Skeletal muscle tissue (tissue), 4 donors: Measurements from ENCODE around the gene RTP2. TPM values are rescaled to one million over a fixed set of nuclear protein-coding genes. Genes with fewer than 3 reads are reported as not detected.
"Not testable (repeated sequence)": the region's sequence is repeated elsewhere in the genome, so short reads cannot be mapped to it uniquely, and the experiment has no call there.

Source experiments
- H3K27ac ChIP-seq: one replicate; pipeline ENCODE4 v1.7.0; 2013; ENCODE audit warnings: mild to moderate bottlenecking, low read depth, low read length, inconsistent platforms
- H3K27me3 ChIP-seq, 3 donors: one replicate each; pipeline ENCODE4 v1.7.0; 2013; ENCODE audit warnings: low read length in 3 of 3; ENCODE audit not compliant: control insufficient read depth in 3 of 3, insufficient read depth in 3 of 3
- H3K36me3 ChIP-seq, 3 donors: one replicate each; pipeline ENCODE4 v1.7.0; 2013; ENCODE audit warnings: low read length in 3 of 3; ENCODE audit not compliant: control insufficient read depth in 3 of 3, insufficient read depth in 3 of 3
- H3K4me1 ChIP-seq, 3 donors: one replicate each; pipeline ENCODE4 v1.7.0; 2013; ENCODE audit warnings: low read length in 3 of 3, mild to moderate bottlenecking in 3 of 3; ENCODE audit not compliant: control insufficient read depth in 3 of 3, insufficient read depth in 3 of 3
- H3K4me3 ChIP-seq, 3 donors: one replicate each; pipeline ENCODE4 v1.7.0; 2013; ENCODE audit warnings: low read length in 3 of 3
- H3K9ac ChIP-seq, 3 donors: one replicate each; pipeline ENCODE4 v1.7.0; 2013; ENCODE audit warnings: low read length in 3 of 3, mild to moderate bottlenecking in 3 of 3, moderate library complexity in 2 of 3, low read depth in 1 of 3
- H3K9me3 ChIP-seq, 3 donors: one replicate each; pipeline ENCODE4 v1.7.0; 2013; ENCODE audit warnings: low read length in 3 of 3; ENCODE audit not compliant: control insufficient read depth in 3 of 3
- total RNA-seq: library from RNA; depleted of rRNA; stranded (reverse); fragments of >200 nt; gene quantifications from one replicate; pipeline ENCODE4 v1.2.3, GENCODE V29; 2014
- donor health status: Osteomylitis.

RTP2 gene
- total RNA-seq, 1 donor from 2014 or later = not detected

DNA sequence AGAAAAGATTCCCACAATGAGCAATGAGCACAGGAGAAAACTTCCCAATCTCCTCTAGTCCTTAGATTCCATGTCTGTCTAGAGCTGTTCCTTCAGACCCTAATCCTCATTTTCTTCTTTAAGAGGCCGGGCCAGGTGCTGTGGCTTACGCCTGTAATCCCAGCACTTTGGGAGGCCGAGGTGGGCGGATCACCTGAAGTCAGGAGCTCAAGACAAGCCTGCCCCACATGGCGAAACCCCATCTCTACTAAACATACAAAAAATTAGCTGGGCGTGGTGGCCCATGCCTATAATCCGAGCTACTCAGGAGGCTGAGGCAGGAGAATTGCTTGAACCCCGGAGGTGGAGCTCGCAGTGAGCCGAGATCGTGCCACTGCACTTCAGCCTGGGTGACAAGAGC lies 20.6 kb downstream of the RTP2 start:
- not testable (repeated sequence) for H3K4me3 ChIP-seq, H3K27me3 ChIP-seq, H3K4me1 ChIP-seq, H3K9ac ChIP-seq, H3K27ac ChIP-seq, H3K9me3 ChIP-seq, H3K36me3 ChIP-seq

DNA sequence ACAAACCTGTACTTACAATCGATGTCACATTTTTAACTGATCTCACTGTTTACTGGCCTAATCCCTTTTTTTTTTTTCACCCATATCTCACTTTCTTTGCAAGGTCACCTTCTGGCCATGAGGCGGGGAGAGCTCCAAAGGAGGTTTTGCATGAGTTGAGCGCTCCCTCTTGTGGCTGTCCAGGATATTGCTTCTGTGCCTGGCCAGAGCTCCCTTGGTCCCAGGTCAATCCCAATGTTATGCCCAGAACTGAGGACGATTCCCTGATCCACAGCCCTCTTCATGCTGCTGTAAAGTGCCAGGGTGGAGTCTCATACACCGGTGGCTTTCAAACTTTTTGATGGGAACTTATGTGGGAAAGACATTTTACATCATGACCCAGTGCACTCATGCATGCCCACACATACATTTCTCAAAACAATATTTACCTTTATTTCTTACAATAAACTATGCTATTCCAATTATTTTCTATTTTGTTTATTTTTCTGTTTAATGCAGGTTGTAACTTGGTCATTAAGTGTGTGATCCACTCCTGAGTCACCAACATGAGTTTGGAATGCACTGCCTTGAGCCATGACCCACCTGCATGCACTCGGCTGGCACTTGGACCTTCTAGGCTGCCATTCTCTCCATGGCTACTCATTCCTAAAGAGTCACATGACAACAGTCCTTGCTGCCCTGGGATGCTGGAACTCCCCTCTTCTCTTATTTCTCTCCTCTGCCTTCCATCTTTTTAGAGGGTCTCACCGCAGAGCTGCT lies 22.5 kb downstream of the RTP2 start:
- Histone ChIP-seq H3K4me3 (no peak overlapping the region), H3K4me1 (peaks cover 0 to 3% (median 0%) of the 10 kb centered on the region in 3 donors), H3K27ac (no peak overlapping the region), H3K27me3 (no peaks in the 10 kb centered on the region), H3K9ac (no peak overlapping the region), H3K36me3 (no peaks in the 10 kb centered on the region), H3K9me3 (no peaks in the 10 kb centered on the region)

DNA sequence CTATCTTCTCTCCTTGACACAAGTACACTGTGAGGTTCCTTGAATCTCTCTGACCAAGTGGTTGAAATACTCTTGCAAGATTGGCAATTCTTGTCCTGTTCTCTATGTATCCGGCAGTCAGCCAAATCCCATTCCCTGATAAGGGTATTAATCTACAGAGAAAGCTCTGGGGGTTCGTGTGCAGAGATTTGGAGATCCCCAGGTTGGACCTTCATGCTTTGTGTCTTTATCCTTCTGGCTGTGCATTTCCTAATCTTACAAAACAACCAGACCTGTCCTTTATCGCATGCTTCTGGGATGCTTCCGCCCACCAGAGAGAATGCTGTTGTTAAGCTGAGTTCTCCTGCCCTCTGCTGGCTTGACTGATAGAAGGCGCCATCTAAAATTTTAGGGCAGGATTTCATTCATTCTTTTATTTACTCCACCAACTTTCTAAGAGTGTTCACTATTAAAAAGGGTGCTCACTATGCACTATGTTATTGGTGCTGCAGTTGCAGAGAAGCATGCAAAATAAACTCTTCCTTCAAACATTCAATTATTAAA lies 23.6 kb downstream of the RTP2 start:
- Histone ChIP-seq H3K9ac (no peak overlapping the region), H3K4me3 (no peak overlapping the region), H3K27ac (no peak overlapping the region), H3K27me3 (peaks cover 0 to 4% (median 0%) of the 10 kb centered on the region in 3 donors), H3K36me3 (no peaks in the 10 kb centered on the region), H3K9me3 (no peaks in the 10 kb centered on the region), H3K4me1 (peaks cover 0 to 3% (median 0%) of the 10 kb centered on the region in 3 donors)

- H3K36me3 ChIP-seq = no peaks in the 10 kb centered on the region
Observed at GRCh38 chr3:187677604-187678003, 24.8 kb downstream of the RTP2 start.

GRCh38 chr3:187673012-187673411 lies 29.3 kb downstream of the RTP2 start:
- H3K27ac ChIP-seq = no peak overlapping the region
- H3K9ac ChIP-seq = no peak overlapping the region
- no peak overlapping the region for H3K4me3 ChIP-seq
- H3K9me3 ChIP-seq = no peaks in the 10 kb centered on the region
- H3K4me1 ChIP-seq = no peaks in the 10 kb centered on the region
- no peaks in the 10 kb centered on the region for H3K36me3 ChIP-seq
- H3K27me3 ChIP-seq = peaks cover 28 to 29% (median 28%) of the 10 kb centered on the region in 3 donors

More at GRCh38 chr3:187677604-187678003, 24.8 kb downstream of the RTP2 start:
- no peak overlapping the region for H3K4me3 ChIP-seq
- H3K27ac ChIP-seq = no peak overlapping the region
- H3K27me3 ChIP-seq = peaks cover 4 to 10% (median 5%) of the 10 kb centered on the region in 3 donors
- no peak overlapping the region for H3K9ac ChIP-seq
- H3K4me1 ChIP-seq = peaks cover 0 to 3% (median 0%) of the 10 kb centered on the region in 3 donors
- no peaks in the 10 kb centered on the region for H3K9me3 ChIP-seq

DNA sequence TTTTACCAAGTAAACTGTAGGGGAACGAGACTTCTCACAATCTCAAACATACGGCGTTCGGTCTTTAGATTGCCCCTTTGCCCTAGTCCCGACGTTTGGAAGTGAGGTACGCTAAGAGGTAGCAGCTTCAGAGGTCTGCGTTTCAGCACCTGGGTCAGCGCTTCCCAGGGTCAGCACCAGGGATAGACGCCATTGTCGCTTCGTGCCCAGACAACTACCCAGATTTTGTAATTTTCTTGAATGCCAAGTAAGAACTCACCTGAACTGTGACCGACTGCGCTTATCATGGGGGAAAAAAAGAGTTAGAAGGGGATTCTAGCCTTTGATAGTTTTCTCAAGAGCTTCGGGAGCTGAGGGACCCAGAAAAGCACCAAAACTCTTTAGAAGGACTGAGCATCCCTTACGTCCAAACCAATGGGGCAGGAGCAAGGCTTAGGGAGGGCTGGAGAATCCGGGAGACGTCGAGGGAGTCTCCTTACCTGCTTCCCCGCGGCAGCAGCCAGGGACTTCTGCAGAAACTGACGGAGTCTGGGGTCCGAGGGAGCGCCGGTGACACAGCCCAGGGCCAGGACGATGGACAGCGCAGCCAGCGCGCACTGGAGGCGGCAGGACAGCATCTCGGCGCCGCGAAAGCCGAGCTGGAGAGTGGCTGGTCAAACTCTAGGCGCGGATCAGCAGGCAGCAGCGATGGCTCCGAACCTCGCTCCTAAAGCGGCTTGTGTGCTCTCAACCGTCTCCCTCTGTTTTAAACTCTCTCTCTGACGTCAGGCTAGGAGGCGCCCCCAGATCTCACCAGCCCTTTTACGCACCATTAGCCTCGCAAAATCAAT lies 32.5 kb downstream of the RTP2 start, which contains the start of gene SST:
Gene SST (minus strand): TSS at position 720 of the 830 bp plus-strand sequence. CDS start 103 bp downstream, at position 617.
- Histone ChIP-seq H3K9me3 (no peaks in the 10 kb centered on the region), H3K4me1 (no peaks in the 10 kb centered on the region), H3K4me3 (no peak within 1 kb of the TSS), H3K27me3 (peaks cover 28 to 29% (median 28%) of the 10 kb centered on the region in 3 donors), H3K9ac (no peak within 1 kb of the TSS), H3K36me3 (no peaks in the 10 kb centered on the region), H3K27ac (no peak within 1 kb of the TSS)

DNA sequence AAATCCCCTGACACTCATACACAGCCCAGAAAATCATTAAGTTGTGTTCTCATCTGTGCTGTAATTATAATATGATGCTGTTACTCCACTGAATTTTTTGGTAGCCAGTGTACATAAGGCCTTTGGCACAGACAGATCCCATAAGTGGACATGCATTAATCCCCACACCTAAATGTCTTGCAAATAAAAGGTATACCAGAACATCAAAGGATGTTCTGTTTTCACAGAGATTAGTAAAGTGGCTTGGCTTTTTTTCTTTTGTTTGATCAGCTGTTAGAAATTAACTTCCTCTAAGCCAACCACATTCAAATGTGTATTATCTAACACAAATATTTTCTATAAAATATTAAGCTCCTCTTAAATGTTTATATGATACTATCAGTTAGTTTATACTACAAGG lies 34.8 kb downstream of the RTP2 start:
- no peak overlapping the region for H3K9ac ChIP-seq

DNA sequence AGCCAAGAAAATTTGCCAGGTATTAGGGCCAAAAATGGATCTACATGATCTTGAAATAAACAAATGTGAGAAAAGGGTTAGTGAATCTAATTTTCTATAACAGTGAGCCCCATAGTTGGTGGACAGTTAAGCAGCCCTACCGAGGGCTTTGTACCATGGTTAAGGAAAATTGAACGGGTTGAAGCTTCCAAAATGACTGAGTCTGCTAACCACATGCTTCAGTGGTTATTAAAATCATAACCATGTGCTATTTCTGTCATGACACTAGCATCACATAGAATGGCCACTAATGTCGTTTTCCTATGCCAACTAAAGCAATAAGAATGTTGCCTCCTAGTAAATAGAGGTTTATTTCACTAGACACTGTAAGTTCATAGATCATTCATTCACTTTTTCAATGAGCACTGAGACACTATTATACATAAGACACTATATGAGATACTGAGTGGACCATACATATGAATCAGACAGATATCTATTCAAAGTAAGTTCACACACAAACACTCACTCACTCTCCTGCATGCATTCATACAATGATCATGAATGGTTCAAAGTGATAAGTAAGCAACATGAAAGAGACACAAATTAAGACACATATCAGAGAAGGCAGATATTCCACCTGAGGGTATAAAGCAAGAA lies 36.5 kb downstream of the RTP2 start:
- Histone ChIP-seq H3K27ac (no peak overlapping the region), H3K4me3 (no peak overlapping the region), H3K36me3 (no peaks in the 10 kb centered on the region), H3K27me3 (peaks cover 4 to 14% (median 12%) of the 10 kb centered on the region in 3 donors), H3K9ac (no peak overlapping the region), H3K9me3 (no peaks in the 10 kb centered on the region), H3K4me1 (no peaks in the 10 kb centered on the region)

More for the DNA sequence above, 34.8 kb downstream of the RTP2 start:
- Histone ChIP-seq H3K9me3 (no peaks in the 10 kb centered on the region), H3K4me3 (no peak overlapping the region), H3K4me1 (no peaks in the 10 kb centered on the region), H3K27ac (no peak overlapping the region), H3K27me3 (peaks cover 18 to 25% (median 23%) of the 10 kb centered on the region in 3 donors), H3K36me3 (no peaks in the 10 kb centered on the region)

DNA sequence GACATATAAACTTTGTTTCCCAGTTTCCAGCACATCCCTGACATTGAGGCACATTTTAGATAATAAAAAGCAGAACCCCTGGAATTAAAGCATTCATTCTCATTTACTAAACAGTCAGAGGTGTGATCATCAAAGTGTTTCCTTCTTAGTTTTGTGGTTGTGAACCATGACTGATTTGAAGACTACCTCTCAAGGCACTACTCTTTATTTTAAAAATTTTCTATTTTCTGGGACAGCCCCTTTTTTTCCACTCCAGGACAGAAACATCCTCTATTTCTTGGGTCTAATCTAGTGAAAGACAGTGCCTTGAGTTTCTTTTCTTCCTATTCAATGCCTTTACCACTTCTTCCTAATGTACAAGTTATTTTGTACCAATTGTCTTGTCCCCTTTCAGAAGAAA lies 37.3 kb downstream of the RTP2 start:
- Histone ChIP-seq H3K4me3 (no peak overlapping the region), H3K9me3 (no peaks in the 10 kb centered on the region), H3K27me3 (peaks cover 4 to 5% (median 5%) of the 10 kb centered on the region in 3 donors), H3K36me3 (no peaks in the 10 kb centered on the region), H3K9ac (no peak overlapping the region), H3K4me1 (no peaks in the 10 kb centered on the region), H3K27ac (no peak overlapping the region)
